PC-9 (cell line): ENCODE results near the gene HDDC3. TPM values are rescaled to one million over a fixed set of nuclear protein-coding genes. Genes with fewer than 3 reads are reported as not detected.

ENCODE experiments used
- BruUV-seq: library from RNA; stranded (reverse); fragments of 400-500 nt; replicated peaks from 2 replicates; lab custom pipeline; 2021; lab: Mats Ljungman, UMichigan
- CTCF ChIA-PET: fragments of 300-600 bp; sonication (Branson Sonifier 250); formaldehyde crosslinking; loops from one replicate; lab custom pipeline; 2022; ENCODE audit warnings: antibody characterized with exemption; lab: Charles Lee
- POLR2A ChIA-PET: fragments of 300-600 bp; sonication (Branson Sonifier 250); formaldehyde crosslinking; loops from one replicate; lab custom pipeline; 2022; ENCODE audit warnings: antibody characterized with exemption; ENCODE audit not compliant: unreplicated experiment; lab: Charles Lee
- DNase-seq, 2 experiments: peaks; one replicate each; pipeline versions ENCODE4 v3.0.0 to v3.0.0-alpha.2; 2015 to 2022; ENCODE audit warnings: mixed read lengths in 1 of 2
- H2AFZ ChIP-seq: fragments of 200-600 bp; sonication (generic); 2 replicates; pipeline ENCODE4 v1.8.1; 2017; ENCODE audit warnings: antibody characterized with exemption
- H3F3A ChIP-seq: fragments of 200-600 bp; sonication (generic); 2 replicates; pipeline ENCODE4 v1.8.1; 2017; ENCODE audit warnings: antibody characterized with exemption, mild to moderate bottlenecking, low read depth; ENCODE audit not compliant: insufficient read depth
- H3K27ac ChIP-seq: fragments of 200-600 bp; sonication (generic); 2 replicates; pipeline ENCODE4 v1.6.1; 2016; ENCODE audit warnings: mixed run types
- H3K27me3 ChIP-seq: fragments of 200-600 bp; sonication (generic); 2 replicates; pipeline ENCODE4 v1.6.1; 2016; ENCODE audit warnings: low read depth, mixed run types; ENCODE audit not compliant: insufficient read depth
- H3K36me3 ChIP-seq: fragments of 200-600 bp; sonication (generic); 2 replicates; pipeline ENCODE4 v1.6.1; 2016; ENCODE audit warnings: low read depth, mixed run types
- H3K4me1 ChIP-seq: fragments of 200-600 bp; sonication (generic); replicated peaks from 2 replicates; pipeline ENCODE4 v1.6.1; 2016; ENCODE audit warnings: mixed run types; ENCODE audit not compliant: insufficient read depth
- H3K4me2 ChIP-seq: fragments of 200-600 bp; sonication (generic); 2 replicates; pipeline ENCODE4 v1.6.1; 2017; ENCODE audit warnings: mixed run types
- H3K4me3 ChIP-seq: fragments of 200-600 bp; sonication (generic); 2 replicates; pipeline ENCODE4 v1.6.1; 2016; ENCODE audit warnings: mixed run types
- H3K79me2 ChIP-seq: fragments of 200-600 bp; sonication (generic); 2 replicates; pipeline ENCODE4 v1.6.1; 2017; ENCODE audit warnings: low read depth, mixed run types
- H3K9me2 ChIP-seq: fragments of 200-600 bp; sonication (generic); 2 replicates; pipeline ENCODE4 v1.8.1; 2017; ENCODE audit warnings: mild to moderate bottlenecking; ENCODE audit not compliant: insufficient read depth
- H3K9me3 ChIP-seq: fragments of 200-600 bp; sonication (generic); 2 replicates; pipeline ENCODE4 v1.8.1; 2016; ENCODE audit warnings: low read depth; ENCODE audit not compliant: insufficient read depth
- H4K20me1 ChIP-seq: fragments of 200-600 bp; sonication (generic); 2 replicates; pipeline ENCODE4 v1.8.1; 2017; ENCODE audit not compliant: insufficient read depth
- EZH2 ChIP-seq: fragments of 200-600 bp; sonication (generic); IDR thresholded peaks from 2 replicates; pipeline ENCODE4 v1.8.0; 2017; ENCODE audit warnings: antibody characterized with exemption, low read depth
- intact Hi-C: fragments of 100-400 bp; cut with micrococcal nuclease; formaldehyde crosslinking; loops from one replicate; pipeline ENCODE4 v1.10.0; 2022; ENCODE audit not compliant: unreplicated experiment
- total RNA-seq: library from RNA; stranded (reverse); gene quantifications from 2 replicates; pipeline ENCODE4 v1.2.3, GENCODE V29; 2021
- TF ChIP-seq, protein P1 (sequence below): fragments of 200-600 bp; sonication (generic); conservative IDR thresholded peaks from 2 replicates; pipeline ENCODE4 v1.6.1; 2017; ENCODE audit warnings: mixed run types, antibody characterized with exemption, mild to moderate bottlenecking, moderate library complexity

The HDDC3 gene
- total RNA-seq, 1 experiment from 2014 or later: 18.1 TPM

DNA sequence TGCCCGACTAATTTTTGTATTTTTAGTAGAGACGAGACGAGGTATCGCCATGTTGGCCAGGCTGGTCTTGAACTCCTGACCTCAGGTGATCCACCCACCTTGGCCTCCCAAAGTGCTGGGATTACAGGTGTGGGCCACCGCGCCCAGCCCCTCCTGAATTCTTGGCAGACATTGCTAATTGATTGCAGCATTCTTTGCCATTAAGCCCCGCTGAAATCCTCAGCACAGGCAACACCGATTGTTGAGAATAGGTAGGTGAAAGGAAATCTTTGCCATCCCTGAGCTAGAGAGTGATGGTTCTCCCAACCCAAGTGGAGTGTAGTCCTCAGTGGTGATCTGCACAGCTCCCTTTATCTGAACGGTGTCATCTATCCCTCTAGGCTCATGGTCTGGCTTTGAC lies 27.6 kb downstream of the HDDC3 start:
- H3K4me1 ChIP-seq: peaks cover 18% of the 10 kb centered on the region
- no peaks in the 10 kb centered on the region for H3K27me3 ChIP-seq
- no peak overlapping the region for H3K4me2 ChIP-seq
- ChIA-PET POLR2A (interaction anchor here (0.6 kb wide), 1 partner anchor 30 kb away, joined by 4 read pairs; no protein-coding TSS in a partner anchor), CTCF (no interaction called here)
- H3K36me3 ChIP-seq: no peaks in the 10 kb centered on the region
- H3K9me2 ChIP-seq: no peaks in the 10 kb centered on the region
- no peaks in the 10 kb centered on the region for H4K20me1 ChIP-seq
- no peaks in the 10 kb centered on the region for H3K9me3 ChIP-seq
- TF ChIP-seq EZH2: no peak
- TF ChIP-seq, protein P1, sequence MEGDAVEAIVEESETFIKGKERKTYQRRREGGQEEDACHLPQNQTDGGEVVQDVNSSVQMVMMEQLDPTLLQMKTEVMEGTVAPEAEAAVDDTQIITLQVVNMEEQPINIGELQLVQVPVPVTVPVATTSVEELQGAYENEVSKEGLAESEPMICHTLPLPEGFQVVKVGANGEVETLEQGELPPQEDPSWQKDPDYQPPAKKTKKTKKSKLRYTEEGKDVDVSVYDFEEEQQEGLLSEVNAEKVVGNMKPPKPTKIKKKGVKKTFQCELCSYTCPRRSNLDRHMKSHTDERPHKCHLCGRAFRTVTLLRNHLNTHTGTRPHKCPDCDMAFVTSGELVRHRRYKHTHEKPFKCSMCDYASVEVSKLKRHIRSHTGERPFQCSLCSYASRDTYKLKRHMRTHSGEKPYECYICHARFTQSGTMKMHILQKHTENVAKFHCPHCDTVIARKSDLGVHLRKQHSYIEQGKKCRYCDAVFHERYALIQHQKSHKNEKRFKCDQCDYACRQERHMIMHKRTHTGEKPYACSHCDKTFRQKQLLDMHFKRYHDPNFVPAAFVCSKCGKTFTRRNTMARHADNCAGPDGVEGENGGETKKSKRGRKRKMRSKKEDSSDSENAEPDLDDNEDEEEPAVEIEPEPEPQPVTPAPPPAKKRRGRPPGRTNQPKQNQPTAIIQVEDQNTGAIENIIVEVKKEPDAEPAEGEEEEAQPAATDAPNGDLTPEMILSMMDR: no peak
- no peaks in the 10 kb centered on the region for H3K79me2 ChIP-seq
- intact Hi-C loops: loop anchor here (5.0 kb wide), 1 partner anchor 128 kb away; no protein-coding TSS in a partner anchor
- peaks cover 23% of the 10 kb centered on the region; the same call in 1 of the 2 replicates for H3F3A ChIP-seq
- H3K4me3 ChIP-seq: no peak overlapping the region
- BruUV-seq: TSS peak; percentile 16
- H3K27ac ChIP-seq: no peak overlapping the region
- DNase-seq: no peak
- no peak overlapping the region for H2AFZ ChIP-seq

DNA sequence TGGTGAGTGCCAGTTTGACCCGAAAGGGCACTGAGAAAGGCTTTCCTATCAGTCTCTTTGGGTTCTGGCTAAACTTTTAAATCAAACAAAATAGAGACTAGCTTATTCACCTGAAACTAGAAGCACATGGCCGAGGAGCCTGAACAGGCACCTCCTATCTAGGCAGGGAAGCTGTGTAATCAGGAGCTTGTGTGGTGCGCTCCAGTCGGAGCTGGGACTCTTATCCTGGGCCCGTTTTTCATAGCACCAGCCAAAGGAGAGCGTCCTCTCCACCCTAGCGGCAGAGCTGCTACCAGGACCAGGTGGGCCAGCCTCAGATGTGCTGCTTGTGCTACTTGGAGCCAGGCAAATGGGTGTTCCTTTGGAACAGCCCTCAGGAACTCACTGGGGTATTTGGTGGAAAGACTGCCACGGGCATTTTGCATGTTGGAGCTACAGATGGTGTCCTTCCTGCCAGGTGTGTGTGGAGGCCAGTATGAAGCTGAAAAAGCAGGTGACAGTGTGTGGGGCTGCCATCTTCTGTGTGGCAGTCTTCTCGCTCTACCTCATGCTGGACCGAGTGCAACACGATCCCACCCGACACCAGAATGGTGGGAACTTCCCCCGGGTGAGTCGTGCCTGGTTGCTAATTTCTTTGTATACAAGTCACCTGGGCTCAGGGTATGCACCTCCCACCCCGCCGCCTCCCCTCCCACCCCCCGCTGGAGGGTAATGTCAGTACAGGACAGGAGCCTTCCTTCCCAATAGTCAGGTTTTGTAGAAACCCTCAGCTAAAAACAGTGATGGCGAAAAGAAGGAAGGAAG lies 28.4 kb downstream of the HDDC3 start:
- TF ChIP-seq, protein P1: no peak
- TF ChIP-seq EZH2: no peak
- H3K27ac ChIP-seq: no peak overlapping the region

More for the DNA sequence above, 28.4 kb downstream of the HDDC3 start:
- Histone ChIP-seq H3F3A (peaks cover 23% of the 10 kb centered on the region; the same call in 1 of the 2 replicates), H3K27me3 (no peaks in the 10 kb centered on the region), H3K9me3 (no peaks in the 10 kb centered on the region), H3K79me2 (no peaks in the 10 kb centered on the region), H2AFZ (peak overlapping the region; percentile 96), H3K4me2 (peak overlapping the region; percentile 99), H4K20me1 (no peaks in the 10 kb centered on the region), H3K36me3 (no peaks in the 10 kb centered on the region), H3K4me1 (peaks cover 18% of the 10 kb centered on the region), H3K4me3 (peak overlapping the region; percentile 93), H3K9me2 (no peaks in the 10 kb centered on the region)
- CTCF ChIA-PET: interaction anchor here (0.6 kb wide), 1 partner anchor 546 kb away, joined by 3 read pairs; no protein-coding TSS in a partner anchor
- intact Hi-C loops: loop anchor here (1.0 to 5.0 kb wide), 3 partner anchors 27 to 145 kb away; no protein-coding TSS in a partner anchor
- no peak for DNase-seq
- POLR2A ChIA-PET: interaction anchor here (0.5 kb wide), 1 partner anchor 617 kb away, joined by 3 read pairs; no protein-coding TSS in a partner anchor
- TSS peak; percentile 51 for BruUV-seq
